Left forelimb (tissue), 1 donor: ENCODE results near the gene OPCML.

Experiments
- DNase-seq: peaks from one replicate; pipeline ENCODE4 v3.0.0-alpha.2; 2018; ENCODE audit warnings: low spot score

The OPCML gene

DNA sequence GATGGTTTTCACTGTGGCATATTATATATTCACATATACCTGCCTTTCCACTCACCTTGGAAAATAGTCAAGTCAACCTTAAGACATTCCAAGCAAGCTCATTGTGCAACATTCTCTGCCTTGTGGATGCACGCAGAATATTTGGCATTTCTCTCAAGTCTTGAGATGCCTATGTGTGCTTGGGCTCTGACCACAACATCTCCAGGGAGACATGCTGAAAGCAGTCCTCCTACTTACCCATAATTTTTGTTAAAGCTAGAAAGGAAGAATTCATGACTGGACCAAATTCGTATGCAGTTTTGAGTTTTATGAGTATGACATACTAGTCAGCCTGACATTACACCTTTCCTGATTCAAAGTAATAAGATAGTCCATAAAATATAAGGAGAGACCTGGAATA, 684.0 kb downstream of the OPCML start:
- DNase-seq: no peak

DNA sequence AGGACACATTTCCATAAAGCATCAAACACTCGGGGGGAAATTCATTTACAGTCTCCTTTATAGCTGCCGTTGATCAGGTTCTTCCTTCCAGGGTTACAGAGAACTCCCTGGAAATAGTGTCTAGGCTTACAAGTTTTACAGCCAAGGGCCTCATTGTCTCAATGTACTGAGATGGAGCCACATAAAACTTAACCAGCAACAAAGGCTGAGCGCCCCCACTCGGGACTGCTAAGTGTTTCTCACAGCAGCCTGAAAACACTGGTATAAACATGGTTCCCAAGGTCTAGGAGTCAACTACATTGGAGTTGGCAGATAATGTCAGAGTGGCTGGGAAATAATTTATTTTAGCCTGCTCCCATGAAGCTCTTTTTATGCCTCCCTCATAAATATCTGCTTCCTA, 686.2 kb downstream of the OPCML start:
- no peak for DNase-seq

DNA sequence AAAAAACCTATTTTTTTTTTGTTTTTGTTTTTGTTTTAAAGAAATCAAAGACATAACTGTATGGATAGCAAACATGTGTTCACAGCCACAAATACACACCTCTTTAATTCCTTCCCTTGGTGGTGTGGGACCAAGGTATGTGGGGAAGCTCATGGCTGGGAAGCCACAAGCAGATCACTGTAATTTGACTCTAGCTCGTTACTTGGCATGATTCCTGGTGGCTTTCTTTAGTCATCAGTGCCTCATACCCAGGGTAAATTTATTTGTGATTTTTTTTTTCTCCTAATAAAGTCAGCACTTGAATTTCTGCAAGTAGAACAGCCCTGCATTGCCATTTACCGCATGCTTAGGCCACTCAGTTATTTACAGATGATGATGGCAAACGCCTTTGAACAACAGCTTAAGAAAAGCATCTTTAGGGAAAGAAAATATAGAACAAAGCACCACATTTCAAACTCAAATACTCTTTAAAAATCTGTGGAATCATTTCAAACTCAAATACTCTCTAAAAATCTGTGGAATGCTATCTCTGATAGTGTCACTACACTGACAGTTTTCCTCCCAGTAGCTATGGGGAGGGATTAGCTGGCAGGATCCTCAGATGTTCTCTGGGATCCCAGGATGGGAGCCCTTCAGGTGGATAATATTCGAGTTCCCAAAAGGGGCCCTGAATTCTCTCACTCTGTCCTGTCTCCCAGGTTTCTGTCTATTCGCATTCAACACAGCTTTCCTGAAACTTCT, 687.2 kb downstream of the OPCML start:
- DNase-seq: no peak

DNA sequence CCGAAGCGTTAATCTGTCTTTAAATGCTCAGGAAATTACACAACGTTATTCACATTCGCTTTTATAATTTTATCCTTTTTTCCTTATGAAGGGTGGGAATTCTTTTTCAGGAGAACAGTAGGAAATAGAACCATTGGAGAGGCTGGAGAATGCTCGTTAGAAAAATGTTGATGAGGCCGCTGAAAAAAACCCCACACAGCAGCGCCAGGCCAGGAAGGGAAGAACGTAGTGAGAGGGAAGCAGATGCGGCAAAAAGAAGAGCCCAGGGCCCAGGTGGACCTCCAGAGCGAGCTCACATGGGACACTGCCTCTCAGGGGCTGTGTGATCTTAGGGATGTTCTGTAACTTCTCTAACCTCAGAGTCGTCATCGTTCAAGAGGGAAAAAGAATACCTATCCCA, 691.6 kb downstream of the OPCML start:
- no peak for DNase-seq

DNA sequence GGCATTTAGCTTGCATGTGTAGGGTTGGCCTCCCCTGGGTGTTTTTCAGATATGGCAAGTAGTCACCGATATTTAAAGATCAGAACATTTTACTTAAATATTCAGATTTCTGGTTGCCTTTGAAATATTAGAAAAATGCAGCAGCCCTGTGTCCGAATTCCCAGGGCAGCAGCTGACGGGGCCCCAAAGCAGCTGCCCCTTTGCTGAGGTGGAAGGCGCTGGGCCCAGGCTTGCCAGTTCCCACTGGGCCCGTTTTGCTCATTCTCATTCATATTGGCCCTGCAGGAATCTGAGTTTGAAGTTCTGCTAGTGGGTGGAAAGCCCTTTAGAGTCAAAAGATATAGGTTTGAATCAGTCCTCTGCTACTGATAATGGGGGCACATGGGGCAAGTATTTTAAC, 692.1 kb downstream of the OPCML start:
- no peak for DNase-seq

DNA sequence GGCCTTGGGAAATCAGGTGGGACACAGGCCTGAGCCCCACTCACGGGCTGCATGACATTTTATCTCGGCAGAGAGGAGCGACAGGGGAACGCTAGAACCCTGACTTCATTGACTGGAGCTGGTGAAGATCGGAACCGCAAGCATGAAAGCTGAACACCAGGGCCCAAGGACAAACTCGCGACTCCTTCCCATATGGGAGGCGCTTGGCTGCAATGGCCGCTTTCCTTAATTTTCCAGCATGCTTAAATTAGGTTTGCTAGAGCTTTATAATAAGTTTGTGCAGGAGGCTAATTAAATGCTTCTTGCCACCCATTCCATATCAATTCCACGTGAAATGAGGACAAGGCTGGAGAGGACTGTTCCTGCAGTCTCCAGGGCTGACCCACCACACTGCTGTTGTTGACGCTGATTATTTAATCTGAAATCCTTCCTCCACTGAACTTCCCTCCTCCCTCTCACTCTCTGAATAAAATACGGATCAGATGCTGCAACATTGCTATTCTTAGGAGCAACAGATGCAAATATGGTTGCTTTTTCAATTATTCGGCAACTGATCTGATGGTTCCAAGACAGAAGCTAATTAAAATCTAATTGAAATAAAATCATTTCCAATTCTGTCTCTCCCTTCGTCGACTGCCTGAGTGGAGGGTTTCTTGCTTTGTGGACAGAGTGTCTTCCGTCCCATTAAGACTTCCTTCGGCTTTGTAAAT, 692.9 kb downstream of the OPCML start:
- DNase-seq: no peak

DNA sequence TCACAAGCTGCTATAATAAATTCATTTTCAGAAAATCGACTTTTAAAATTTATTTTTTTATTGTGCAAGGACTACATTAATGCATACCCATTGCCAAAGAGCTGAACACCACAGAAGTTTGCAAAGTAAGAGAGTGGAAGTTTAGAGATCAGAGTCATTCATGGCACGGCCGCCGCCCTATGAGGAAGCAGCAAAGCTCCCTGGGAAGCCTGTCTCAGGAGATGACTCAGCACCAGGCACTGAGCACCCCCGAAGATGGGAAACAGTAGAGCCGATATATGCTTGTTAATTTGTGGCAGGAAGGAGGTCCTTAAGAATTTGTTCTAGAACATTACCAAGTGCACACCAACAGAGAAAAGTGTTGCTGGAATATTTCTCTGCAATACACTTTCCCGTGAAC, 693.7 kb downstream of the OPCML start:
- DNase-seq: no peak

DNA sequence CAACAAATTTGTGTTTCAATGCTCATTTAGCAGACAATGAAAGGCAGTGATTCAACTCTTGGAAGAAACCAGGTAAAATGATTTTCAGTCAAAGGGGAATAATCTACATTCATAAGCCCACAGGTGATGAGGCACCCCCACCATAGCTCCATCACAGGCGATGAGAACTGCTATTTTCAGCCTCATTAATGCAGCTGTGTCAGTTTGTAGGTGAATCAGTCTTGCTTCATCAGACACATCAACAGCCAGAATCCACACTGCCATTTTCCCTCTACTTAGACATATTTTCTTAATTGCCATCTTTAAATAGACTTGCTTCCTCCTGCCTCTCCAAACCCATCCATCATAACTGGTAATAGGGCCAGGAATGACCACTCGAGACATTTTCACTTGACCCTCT, 701.0 kb downstream of the OPCML start:
- DNase-seq: no peak

DNA sequence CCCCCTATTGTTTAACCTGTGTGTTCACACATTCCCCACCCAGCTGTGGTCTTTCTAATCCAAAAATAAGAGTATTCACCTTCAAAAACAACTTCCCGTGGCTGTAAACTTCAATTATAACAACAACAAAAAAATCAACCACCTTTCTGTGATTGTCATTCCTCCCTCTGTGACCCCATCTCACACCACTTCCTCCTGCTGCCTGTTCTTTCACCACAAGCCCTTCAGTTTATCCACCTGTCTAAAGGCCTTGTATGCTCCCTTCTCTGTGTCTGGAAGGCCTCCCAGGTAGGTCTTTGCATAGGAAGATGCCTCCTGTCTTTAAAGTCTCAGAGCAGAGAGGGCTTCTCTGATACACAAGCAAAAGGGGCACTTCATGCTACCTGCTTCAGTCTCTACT, 707.7 kb downstream of the OPCML start:
- no peak for DNase-seq

DNA sequence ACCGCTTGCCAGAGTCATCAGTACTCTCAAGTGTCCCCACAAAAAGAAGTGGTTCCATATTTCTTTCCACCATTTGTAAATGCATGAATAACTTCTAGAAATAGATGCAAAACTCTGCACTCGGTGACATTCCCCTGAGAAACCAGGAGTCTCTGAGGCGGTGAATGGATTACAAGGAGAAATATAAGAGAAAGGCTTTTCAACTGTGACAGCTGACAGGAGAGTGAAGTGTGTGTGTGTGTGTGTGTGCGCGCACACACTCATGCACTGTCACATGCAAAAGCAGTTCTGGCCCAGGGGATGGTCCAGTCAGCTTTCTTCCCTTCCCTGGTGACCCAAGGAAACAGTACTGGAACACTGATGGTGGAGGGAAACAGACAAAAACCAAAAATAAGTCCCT, 710.0 kb downstream of the OPCML start:
- DNase-seq: no peak

DNA sequence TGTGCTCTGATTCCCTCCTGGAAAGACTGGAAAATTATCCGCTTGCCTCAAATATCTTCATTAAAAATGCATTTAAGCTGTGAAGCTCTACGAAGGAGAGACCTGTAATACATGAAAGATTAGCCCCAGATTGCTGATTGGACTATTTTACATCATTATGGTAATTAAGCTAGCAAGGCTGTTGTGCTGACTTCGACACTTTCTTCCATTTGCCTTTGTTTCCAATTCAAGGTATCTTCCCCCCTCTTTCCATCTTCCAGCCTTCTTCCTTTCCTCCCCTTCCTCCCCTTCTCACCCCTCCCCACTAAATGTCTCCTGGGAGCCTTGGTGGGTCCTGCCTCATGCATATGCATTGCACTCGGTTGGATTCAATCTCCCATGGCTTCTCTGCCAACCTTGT, 710.8 kb downstream of the OPCML start:
- no peak for DNase-seq

DNA sequence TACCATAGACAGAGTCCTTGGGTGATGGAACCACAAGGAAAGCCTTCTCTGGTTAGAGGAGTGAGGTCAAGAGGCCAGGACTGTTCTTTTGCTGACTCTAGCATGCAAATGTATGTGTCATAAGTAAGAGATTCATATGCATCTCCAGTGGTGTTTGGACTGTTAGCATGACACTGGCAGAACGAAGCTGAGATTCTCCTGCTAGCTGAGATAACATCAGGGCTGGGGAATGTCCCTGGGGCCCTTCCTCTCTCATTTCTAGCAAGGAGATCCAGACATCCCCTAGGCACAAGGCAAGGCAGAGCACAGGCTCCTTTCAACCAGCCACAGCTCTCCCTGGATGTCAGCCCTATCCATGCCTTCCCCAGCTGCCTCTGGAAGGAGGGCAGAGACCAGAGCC, 711.3 kb downstream of the OPCML start:
- no peak for DNase-seq

DNA sequence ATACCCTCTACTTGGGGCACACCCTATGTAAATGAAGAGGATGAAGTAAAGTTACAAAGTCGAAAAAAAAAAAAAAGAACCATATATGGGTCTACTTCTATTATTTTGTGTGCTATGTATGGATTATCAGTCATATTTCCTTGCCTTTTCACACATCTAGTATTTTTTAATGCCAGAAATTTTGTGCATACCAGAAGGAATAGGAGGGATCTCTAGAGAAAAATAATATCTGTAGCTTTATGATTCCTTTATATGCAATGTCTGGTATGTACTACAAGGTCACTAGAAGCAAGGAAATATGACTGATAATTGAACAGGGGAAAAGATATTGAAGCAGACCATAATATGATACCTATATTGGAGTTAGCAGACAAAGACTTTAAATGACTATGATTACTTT, 713.4 kb downstream of the OPCML start:
- DNase-seq: no peak

DNA sequence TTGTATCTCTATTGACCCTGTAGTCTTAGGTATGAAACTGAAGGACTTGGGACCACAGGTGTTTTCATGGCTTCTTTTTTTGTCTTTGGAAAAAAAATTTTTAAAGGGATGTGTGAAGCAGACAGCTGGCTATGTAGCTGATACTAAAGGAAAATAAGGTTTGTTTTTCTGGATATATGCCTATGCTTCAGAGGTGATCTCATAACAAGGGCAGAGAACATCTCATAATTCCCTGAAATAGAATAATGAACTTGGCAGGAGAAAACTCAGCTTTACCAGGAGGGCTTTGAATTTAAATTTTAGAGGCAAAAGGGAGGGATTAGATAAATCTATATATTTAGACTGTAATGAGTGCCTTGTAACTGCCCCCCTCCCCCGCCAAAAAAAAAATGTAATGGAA, 714.9 kb downstream of the OPCML start:
- DNase-seq: no peak

DNA sequence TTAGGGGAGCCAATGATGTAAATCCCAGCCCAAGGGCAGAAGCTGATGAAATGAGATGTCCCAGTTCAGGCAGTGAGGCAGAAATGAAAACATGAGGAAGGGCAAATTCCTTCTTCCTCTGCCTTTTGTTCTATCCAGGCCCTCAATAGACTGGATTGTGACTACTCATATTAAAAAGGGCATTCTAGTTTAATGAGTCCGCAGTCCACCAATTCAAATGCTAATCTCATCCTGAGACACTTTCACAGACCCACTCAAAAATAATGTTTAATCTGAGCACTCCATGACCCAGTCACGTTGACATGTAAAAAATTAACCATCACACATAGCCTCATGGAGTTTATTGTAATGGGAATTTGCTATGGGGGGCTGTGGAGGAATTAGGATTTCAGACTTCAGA, 717.9 kb downstream of the OPCML start:
- DNase-seq: no peak

DNA sequence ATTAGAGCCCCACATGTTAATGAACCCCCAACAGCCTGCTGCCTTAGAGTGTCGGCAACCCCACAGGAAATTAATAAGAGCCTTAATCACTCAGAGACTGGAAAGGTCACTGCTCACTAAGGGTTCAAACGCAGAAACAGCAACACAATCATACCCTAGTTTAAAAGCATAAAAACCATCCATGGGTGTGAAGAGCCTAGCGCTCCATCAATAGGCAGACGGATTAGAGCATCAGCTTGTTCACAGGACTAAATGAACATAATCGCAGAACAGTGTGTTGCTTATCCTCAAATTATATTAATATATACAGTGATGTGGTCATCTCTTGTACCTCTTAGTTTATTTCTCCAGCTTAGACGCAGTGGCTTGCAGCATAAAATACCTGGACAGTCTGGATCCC, 720.7 kb downstream of the OPCML start:
- no peak for DNase-seq

DNA sequence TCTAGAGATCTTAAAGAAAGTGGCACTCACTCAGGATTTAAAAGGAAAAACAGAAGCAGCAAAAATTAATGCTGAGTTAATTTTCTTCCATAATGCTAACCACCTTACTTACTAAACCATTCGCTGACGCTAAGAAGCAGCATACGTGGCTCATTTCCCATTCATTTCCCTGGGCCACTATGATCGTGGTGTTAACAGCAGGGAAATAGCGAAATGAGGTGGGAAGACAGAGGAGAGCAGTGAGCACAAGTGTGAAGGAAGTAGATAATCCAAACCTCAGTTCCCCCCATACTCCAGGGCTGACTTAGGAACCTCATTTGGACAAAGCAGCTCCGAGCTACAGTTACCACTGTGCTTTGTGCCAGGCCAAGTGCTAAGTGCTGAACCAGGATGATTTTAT, 723.2 kb downstream of the OPCML start:
- DNase-seq: no peak

DNA sequence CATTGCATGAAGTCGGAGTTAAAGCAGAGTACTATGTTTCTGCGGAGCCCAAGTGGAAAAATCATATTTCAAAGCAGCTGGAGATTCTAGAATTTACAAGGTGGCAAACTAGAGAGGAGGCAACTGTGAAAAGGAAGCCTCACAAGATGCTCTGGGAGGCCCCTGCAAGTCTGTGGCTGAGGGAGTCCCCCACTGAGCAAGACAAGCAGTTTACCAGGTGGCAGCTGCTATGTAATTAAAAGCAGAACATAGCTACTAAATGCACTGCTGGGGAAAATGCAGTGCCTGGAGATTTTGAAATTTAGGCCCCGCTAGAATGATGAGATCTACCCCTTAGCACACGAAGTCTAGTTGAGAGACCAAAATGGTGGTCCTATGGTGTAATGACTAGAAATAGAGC, 728.0 kb downstream of the OPCML start:
- no peak for DNase-seq

DNA sequence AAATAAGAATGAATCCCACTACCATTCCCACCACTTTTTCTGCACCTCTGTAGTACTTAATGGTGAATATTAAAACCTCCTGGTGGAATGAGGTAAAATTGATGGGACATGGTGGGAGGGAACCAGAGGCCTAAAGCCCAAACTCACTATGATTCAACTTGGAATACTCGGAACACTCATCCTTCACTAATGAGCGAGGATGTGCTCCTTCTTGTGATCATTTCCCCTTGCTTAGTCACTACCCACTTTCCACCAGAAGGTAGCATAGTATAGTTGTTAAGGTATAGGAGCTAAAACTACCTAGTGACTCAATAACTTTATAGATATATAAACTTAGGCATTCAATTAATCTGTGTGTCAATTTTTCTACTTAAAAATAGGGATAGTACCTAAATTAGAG, 728.9 kb downstream of the OPCML start:
- DNase-seq: no peak

DNA sequence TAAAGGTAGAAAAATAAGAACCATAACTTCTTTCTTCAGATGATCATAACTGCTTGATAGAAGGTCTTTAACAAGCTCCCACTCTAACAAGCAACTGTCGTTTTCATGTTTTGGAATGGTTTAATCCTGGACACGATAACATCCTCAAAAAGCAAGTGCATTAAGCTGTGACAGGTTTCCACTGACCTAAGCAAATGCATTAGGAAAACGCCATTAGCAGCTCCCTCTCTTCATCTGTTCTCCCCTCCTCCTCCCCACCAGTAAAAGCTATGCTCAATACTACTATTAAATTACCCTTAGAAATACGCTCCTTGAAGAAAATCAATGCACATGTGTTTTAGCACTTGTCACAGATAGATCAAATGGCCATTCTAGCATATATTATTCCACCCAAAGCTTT, 729.4 kb downstream of the OPCML start:
- DNase-seq: no peak

DNA sequence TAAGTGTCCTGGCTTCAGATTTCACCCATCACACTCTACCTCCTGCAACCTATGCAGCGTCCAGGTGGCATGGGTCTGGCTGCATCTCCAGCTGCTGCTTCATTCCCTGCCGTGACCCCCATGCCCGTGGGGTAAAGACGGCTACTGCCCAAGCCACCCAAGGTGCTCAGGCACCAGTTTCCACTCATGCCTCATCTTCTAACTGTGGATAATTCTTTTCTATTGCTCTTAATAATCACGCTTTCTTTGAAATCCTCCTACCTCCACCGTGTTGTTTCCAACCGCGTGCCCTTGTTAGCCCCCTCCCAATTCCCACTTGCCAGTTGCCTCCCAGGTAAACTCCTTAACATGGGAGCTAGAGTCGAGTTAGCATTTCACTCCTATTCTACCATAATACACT, 738.5 kb downstream of the OPCML start:
- no peak for DNase-seq

DNA sequence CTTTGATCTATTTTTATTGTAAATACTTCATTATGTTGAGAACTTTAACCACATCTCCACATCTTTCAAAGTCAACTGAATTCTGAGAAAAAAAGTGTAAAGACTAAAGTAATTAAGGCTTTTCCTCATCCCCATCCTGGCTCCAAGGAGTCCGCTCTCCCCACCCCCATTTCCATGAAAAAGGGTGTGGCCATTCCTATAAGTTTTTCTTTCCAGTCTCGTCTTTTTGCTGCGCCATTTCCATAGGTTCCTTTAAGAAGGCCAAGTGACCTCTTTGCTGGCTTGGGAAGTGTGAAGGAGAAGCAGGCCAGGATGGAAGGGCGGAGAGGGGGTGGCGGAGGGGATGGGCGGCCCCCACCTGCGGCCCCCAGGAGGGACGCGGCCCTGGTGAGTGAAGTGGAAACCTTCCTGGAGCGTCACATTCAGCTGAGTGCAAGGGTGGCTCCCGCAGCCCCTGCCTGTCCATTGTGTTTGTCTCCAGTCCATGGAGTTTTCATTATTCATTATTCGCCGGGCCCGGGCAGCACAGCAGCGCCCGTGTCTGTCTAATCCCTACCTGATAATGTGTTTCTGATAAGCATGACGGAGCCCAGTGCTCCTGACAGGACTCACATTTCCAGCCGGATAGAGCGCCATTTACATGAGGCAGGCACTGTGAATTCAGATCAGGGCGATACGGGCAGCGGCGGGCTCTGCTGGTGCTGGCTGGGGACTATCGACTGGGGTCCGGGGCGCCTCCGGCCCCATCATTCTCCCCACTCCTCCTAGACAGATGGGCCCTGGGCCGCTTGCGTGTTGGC, 739.8 kb downstream of the OPCML start:
- DNase-seq: no peak

DNA sequence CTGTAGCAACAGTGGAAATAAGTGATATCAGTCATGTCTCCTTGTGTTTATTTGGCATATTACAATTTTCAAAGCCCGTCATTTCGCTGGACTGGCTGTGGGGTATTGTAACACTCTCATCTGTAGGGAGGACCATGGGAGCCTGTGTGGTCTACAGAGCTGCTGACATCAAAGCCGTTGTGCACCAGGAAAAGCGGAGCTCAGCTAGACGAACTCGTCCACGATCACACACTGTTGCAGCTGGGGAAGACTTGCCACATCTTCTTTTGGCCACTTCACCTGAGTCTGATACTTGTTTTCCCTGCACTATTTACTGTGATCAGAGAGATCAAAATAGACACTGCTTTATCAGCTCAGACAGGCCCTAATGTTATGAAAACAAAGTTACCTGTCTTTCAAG, 741.3 kb downstream of the OPCML start:
- no peak for DNase-seq
